T-helper 1 cell (primary cell): Measurements from ENCODE around the gene PCDHGB2.
"Not testable (repeated sequence)": the region's sequence is repeated elsewhere in the genome, so short reads cannot be mapped to it uniquely, and the experiment has no call there.

Experiments
- DNase-seq, 5 donors: peaks; one replicate each; pipeline ENCODE4 v3.0.0-alpha.2; 2012 to 2020

PCDHGB2 gene

GRCh38 chr5:141387557-141388311 is 27.9 kb downstream of the PCDHGB2 start, which contains the start of gene PCDHGB4:
Gene PCDHGB4 (plus strand): TSS chr5:141387698. CDS start chr5:141387885, 187 bp downstream.
- DNase-seq, result not testable (repeated sequence)

GRCh38 chr5:141388661-141389060 is 28.9 kb downstream of the PCDHGB2 start:
- DNase-seq, result no peak

- DNase-seq, result no peak
These were observed 29.6 kb downstream of the PCDHGB2 start for GRCh38 chr5:141389153-141390042.

GRCh38 chr5:141392429-141393198 is 32.8 kb downstream of the PCDHGB2 start, which contains the start of gene PCDHGA8:
Gene PCDHGA8 (plus strand): TSS chr5:141392633. CDS start chr5:141392814, 181 bp downstream.
- DNase-seq, result no peak

- no peak for DNase-seq
These were observed 33.5 kb downstream of the PCDHGB2 start for GRCh38 chr5:141393267-141393666.

- not testable (repeated sequence) for DNase-seq
These were observed 34.8 kb downstream of the PCDHGB2 start for GRCh38 chr5:141394401-141395187.

- peak in 2 of 5 donors; percentile 18 to 24 for DNase-seq
These were observed 38.2 kb downstream of the PCDHGB2 start, which contains the start of gene PCDHGB5 for GRCh38 chr5:141397756-141398551. Gene PCDHGB5 (plus strand): TSS chr5:141397947. CDS start chr5:141398128, 181 bp downstream.

GRCh38 chr5:141398608-141399007 is 38.8 kb downstream of the PCDHGB2 start:
- no peak for DNase-seq

- DNase-seq, result no peak
These were observed 39.9 kb downstream of the PCDHGB2 start for GRCh38 chr5:141399555-141400258.

GRCh38 chr5:141402553-141403243 is 42.9 kb downstream of the PCDHGB2 start, which contains the start of gene PCDHGA9:
Gene PCDHGA9 (plus strand): TSS chr5:141402778. CDS start chr5:141402953, 175 bp downstream.
- no peak for DNase-seq

GRCh38 chr5:141403387-141403786 is 43.6 kb downstream of the PCDHGB2 start:
- no peak for DNase-seq

GRCh38 chr5:141407790-141408505 is 48.2 kb downstream of the PCDHGB2 start, which contains the start of gene PCDHGB6:
Gene PCDHGB6 (plus strand): TSS chr5:141408021. CDS start chr5:141408203, 182 bp downstream.
- DNase-seq, result peak in 2 of 5 donors; percentile 23 to 25

GRCh38 chr5:141409598-141410306 is 50.0 kb downstream of the PCDHGB2 start:
- DNase-seq, result no peak

- no peak for DNase-seq
These were observed 51.8 kb downstream of the PCDHGB2 start for GRCh38 chr5:141411575-141411974.
